GM21825 (cell line): Measurements from ENCODE around the gene ZNF496.

Experiments
- ATAC-seq: cut with Tn5 transposase; IDR thresholded peaks from one replicate; pipeline ENCODE4 v1.9.1; 2021; ENCODE audit warnings: mild to moderate bottlenecking, moderate library complexity; ENCODE audit not compliant: unreplicated experiment

Gene ZNF496

DNA sequence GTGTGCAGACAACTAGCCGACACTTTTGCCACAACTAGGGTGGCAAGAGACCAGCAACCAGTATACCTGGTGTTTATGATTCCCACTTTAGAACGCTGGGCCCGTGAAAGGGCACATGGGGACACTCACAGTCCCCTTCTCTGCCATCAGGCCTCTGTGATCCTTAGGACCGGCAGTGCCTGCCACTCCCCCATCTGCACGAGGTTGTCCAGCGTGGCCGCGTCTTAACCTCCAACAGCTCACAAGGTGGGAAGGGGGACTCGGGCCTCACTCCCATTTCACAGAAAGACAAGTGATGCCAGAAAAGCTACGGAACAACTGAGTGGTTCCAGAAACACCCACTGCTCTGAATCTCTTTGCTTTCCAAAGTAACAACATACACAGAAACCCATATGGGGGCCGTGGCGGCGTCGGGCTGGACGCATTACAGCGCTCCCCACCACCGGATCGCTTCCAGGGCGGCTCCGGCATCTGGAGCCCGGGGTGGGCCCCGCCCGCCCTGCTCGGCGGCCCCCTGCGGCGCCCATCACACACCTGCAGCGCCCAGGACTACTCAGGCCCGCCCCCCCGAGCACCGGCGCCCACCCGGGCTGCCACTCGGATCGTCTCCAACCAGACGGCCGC is 1.0 kb downstream of the ZNF496 start:
- ATAC-seq: no peak

DNA sequence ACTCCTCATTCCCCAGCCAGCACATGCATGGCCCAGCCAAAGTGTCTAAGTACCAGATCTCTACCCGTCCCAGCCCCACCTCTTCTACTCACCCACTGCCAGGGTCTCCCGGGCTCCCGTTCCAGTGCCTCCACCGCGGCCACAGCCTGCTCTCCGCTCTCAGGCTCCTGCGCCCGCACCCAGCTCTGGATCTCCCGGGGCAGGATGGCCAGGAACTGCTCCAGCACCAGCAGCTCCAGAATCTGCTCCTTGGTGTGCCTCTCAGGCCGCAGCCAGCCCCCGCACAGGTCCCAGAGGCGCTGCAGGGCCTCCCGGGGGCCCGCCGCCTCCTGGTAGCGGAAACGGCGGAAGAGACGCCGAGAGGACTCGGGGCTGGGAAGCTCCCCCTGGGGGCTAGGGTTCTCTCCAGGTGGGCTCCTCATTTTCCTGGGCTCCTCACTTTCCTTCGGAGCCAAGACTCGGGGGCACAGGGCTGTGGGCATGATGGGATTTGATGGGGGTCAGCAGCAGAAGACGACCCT is 2.5 kb downstream of the ZNF496 start:
- ATAC-seq: no peak

GRCh38 chr1:247328311-247328710 is 3.4 kb downstream of the ZNF496 start:
- no peak for ATAC-seq

DNA sequence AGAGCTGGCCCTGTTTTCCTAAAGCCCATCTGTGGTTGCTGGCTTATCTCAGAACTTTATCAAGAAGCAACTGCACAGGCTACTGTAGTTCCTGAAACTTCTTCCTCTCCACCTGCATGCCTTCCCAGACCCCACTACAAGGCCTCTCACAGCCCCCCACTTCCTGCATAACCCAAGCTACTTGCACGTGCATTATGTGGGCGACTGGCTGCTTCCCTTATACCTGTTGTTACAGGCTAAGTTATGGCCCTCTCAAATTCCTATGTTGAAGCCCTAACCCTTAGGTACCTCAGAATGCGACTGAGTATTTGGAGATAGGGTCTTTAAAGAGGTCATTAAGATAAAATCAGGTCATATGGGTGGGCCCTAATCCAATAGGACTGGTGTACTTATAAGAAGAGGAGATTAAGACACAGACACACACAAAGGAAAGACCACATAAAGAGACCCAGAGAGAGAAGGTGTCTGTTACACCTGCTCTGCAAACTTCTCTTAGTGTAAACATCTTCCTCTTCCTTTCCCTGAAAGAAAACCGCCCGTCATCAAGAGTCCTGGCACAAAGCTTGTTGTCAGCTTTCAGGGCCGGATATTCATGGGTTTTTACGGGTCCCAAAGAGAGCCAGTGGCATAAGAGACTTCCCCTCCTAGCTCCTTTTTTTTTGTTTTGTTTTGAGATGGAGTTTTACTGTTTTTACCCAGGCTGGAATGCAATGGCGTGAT is 5.1 kb downstream of the ZNF496 start:
- no peak for ATAC-seq

DNA sequence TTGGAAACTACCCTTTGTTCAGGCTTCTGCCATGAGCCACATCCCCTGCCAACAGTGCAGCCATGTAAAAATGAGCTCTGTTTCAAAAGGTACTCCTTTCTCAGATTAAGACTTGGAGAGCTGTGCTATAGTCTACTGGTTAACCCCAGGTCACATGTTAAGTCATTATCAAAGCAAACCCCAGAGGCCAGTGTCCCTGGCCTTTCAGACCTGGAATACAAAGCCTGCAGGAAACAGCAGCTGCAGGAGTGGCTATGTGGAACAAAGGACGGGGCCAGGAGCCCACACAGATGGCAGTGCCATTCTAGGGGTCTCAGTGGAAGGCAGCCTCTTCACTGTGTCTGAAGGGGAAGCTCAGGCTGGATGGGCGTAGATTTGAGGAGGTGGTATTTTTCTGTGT is 6.7 kb downstream of the ZNF496 start:
- ATAC-seq: no peak

GRCh38 chr1:247324204-247324787 is 7.4 kb downstream of the ZNF496 start:
- no peak for ATAC-seq

- ATAC-seq: peak; percentile 59
These were observed 8.6 kb downstream of the ZNF496 start for GRCh38 chr1:247322849-247323586.

DNA sequence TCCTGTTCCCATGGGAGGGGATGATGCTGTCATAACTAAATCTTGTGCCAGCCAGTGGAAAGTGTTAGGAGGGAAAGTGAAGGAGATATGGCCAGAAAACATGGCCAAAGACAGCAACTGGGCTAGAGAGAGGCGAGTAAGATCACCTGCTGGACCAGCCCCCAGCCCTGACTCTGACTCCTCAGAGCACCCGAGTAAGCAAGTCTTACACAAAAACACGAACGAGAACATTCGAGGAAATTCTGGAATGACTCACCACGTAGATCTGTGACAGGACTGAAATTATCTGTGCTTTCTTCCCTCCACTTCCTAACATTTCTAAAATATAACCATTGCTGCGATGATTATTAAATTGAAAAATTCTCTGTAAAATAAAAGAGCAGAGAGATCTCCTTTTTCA is 9.2 kb downstream of the ZNF496 start:
- ATAC-seq: peak; percentile 41

GRCh38 chr1:247317702-247318101 is 14.0 kb downstream of the ZNF496 start:
- ATAC-seq: no peak

DNA sequence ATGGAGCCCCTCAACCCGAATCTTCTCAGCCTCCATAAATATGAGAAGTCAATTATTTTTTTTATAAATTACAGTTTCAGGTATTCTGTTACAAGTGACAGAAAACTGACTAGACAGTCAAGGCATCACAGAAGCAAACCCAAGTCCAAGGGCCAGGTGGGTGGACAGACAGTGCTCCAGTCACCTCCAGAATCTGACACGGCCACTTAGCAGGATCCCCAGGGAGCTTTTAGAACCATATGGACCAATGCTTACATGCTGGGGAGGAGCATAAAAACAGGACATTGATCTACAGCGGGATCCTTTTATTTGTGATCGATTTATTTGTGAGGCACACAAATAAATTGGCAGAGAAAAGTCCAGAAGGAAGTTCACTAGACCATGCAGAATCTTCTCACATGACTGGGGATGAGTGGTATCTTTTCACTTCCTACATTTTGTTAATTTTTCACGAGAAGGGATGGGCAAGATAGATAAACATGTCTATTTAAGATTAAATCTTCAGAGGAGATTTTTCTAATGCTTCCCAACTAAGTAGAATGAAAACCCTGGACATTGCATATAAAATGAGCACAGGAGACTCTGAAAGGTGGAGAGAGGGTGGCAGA is 15.0 kb downstream of the ZNF496 start:
- ATAC-seq: no peak

DNA sequence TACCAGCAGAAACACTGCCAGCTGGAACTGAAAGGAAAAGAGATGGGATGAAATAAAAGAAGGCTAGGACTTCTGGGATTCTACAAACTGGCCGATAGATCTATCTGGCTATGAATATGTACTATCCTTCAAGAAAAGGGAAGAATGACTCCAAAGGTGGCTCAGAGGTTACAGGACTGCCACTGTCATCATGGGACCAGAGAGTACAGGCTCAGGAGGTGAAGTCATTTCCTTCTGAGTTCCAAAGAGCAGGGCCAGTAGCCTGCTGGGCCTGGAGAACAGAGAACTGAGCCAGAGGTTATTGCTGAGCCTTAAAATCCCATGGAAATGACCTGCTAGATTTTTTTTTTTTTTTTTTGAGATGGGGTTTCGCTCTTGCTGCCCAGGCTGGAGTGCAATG is 27.6 kb downstream of the ZNF496 start:
- no peak for ATAC-seq

DNA sequence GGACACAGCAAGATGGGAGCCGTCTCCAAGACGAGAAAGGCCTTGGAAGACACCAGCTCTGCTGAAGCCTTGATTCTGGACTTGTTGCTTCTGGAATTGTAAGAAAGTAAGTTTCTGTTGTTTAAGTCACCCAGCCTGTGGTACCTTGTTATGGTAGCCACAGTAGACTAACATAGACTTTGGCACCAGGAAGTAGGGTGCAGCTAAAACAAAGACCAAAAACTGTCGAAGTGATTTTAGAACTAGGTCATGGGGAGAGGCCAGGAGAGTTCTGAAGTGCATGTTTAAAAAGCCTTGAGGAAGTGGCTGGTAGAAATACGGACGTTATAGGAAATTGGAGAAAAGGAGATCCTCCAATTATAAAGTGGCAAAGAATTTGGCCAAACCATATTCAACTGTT is 28.5 kb downstream of the ZNF496 start:
- no peak for ATAC-seq

DNA sequence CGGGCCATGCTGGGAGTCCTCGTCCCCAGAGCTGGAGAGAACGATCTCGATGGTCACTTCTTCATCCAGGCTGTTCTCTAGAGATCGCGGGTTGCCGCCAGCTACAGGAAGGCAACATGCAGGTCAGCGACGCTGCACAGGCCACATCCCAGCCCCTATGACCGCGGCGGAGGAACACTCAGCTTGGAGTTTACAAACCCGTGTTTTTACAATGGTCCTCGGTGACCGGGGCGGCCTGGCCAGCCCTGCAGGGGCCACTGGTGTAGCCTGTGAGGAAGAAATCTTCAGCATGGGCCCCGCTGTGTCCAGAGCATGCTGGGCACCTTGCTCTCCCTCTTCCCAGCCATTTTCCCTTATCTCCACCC is 30.5 kb downstream of the ZNF496 start:
- ATAC-seq: no peak

DNA sequence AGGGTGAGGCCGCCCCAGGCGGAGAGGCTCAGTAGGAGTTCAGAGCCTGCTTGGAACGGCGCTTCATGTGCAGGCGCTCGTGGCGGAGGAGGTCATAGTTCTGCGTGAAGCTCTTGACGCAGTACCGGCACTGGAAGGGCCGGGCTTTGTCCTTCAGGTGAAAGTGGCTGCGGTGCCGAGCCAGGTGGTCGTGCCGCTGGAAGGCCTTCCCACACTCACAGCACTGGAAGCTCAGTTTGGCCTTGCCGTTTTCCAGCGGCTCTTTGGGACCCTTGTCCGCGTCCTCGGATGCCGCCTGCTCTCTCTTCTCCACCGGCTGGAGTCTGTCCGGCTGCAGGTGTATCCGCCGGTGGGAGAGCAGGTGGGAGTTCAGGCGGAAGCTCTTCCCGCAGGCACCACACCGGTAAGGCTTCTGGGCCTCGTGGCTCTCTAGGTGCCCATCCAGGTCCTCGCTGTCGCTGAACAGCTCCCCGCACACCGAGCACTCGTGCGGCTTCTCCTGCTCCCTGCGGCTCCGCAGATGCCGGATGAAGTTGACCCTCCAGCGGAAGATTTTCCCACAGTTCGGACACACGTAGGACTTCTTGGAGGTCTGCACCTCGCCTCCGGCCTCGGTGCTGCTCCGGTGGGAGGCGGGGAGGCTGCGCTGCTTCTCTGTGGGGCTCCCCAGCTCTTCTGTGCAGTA is 31.0 kb downstream of the ZNF496 start:
- no peak for ATAC-seq

GRCh38 chr1:247299723-247300381 is 31.8 kb downstream of the ZNF496 start:
- ATAC-seq: no peak

DNA sequence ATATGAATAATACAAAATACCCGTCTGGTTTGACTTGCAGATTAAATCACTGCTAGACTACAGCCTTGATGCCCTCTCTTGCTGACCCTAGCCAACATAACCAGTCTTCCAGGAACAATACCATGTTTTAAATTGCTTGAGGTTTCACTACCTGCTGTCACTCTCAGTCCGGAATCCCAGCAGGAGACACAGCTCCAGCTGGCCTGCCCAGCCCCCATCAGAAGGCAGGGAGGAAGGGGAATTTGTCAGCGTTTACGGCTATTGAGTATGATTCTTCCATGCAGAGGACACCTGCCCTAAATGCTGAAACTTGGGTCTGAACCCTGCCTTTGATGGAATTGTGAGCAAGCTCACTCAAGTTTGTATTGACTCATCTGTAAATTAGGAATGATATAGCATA is 33.0 kb downstream of the ZNF496 start:
- ATAC-seq: no peak

GRCh38 chr1:247298124-247298481 is 33.6 kb downstream of the ZNF496 start:
- ATAC-seq: no peak

GRCh38 chr1:247297263-247298123 is 34.2 kb downstream of the ZNF496 start:
- ATAC-seq: no peak

- ATAC-seq: no peak
These were observed 35.0 kb downstream of the ZNF496 start for GRCh38 chr1:247296599-247297180.
